NCI-H82 treated with DMSO at 0.1 percent for 48 hours (cell line): ENCODE measurements around the gene MED4.

Experiments
- DNase-seq: peaks from one replicate; lab custom pipeline; 2025; ENCODE audit not compliant: unreplicated experiment; lab: John Stamatoyannopoulos, UW

The MED4 gene

GRCh38 chr13:48094781-48095502 lies at the start of gene MED4:
MED4 (minus strand) TSS chr13:48095104; CDS start chr13:48095078, 26 bp downstream.
- peak; percentile 87 for DNase-seq

GRCh38 chr13:48144413-48145035 lies 49.6 kb upstream of the MED4 start:
- no peak for DNase-seq

- no peak for DNase-seq
These were observed 47.5 kb upstream of the MED4 start for GRCh38 chr13:48142436-48142835.

GRCh38 chr13:48138270-48138669 lies 43.4 kb upstream of the MED4 start:
- no peak for DNase-seq

- no peak for DNase-seq
These were observed 38.1 kb upstream of the MED4 start for GRCh38 chr13:48132961-48133360.

GRCh38 chr13:48131533-48131932 lies 36.6 kb upstream of the MED4 start:
- no peak for DNase-seq

- peak; percentile 95 for DNase-seq
These were observed 32.3 kb upstream of the MED4 start for GRCh38 chr13:48126944-48127830.

GRCh38 chr13:48125794-48126228 lies 30.9 kb upstream of the MED4 start:
- DNase-seq, result no peak

- DNase-seq, result no peak
These were observed 28.9 kb upstream of the MED4 start for GRCh38 chr13:48123812-48124211.

- DNase-seq, result no peak
These were observed 26.8 kb upstream of the MED4 start for GRCh38 chr13:48121733-48122132.

- DNase-seq, result no peak
These were observed 25.3 kb upstream of the MED4 start for GRCh38 chr13:48120241-48120640.

- no peak for DNase-seq
These were observed 23.1 kb upstream of the MED4 start for GRCh38 chr13:48118030-48118429.

GRCh38 chr13:48116808-48117207 lies 21.9 kb upstream of the MED4 start:
- no peak for DNase-seq

- no peak for DNase-seq
These were observed 18.8 kb upstream of the MED4 start for GRCh38 chr13:48113756-48114130.

GRCh38 chr13:48112896-48113755 lies 18.2 kb upstream of the MED4 start:
- DNase-seq, result no peak

GRCh38 chr13:48110931-48111721 lies 16.2 kb upstream of the MED4 start:
- no peak for DNase-seq

GRCh38 chr13:48110132-48110868 lies 15.4 kb upstream of the MED4 start:
- no peak for DNase-seq

GRCh38 chr13:48108106-48108505 lies 13.2 kb upstream of the MED4 start:
- no peak for DNase-seq

GRCh38 chr13:48097793-48098192 lies 2.9 kb upstream of the MED4 start:
- DNase-seq, result no peak
